SK-N-SH treated with all-trans-retinoic acid at 6 μM for 48 hours (cell line): Measurements from ENCODE around the gene PUM2.

Experiments used
- ATAC-seq: fragments of 200-7000 bp; cut with Tn5 transposase; 3 replicates; pipeline ENCODE4 v1.9.1; 2020; ENCODE audit warnings: mild to moderate bottlenecking, moderate library complexity
- ARNTL ChIP-seq: fragments of 450-650 bp; formaldehyde crosslinking; IDR thresholded peaks from 2 replicates; pipeline ENCODE4 v1.5.0; 2020; ENCODE audit warnings: low read depth, mild to moderate bottlenecking, moderate library complexity, borderline replicate concordance
- BACH2 ChIP-seq: fragments of 250-450 bp; sonication (Bioruptor Pico); IDR thresholded peaks from 2 replicates; pipeline ENCODE4 v1.9.0; 2021; ENCODE audit warnings: mild to moderate bottlenecking, borderline replicate concordance
- CREB5 ChIP-seq: fragments of 250-450 bp; sonication (Bioruptor Pico); IDR thresholded peaks from 2 replicates; pipeline ENCODE4 v1.5.1; 2020; ENCODE audit warnings: low read depth, mild to moderate bottlenecking, moderate library complexity
- CSDC2 ChIP-seq: fragments of 250-450 bp; sonication (Bioruptor Pico); IDR thresholded peaks from 2 replicates; pipeline ENCODE4 v1.5.0; 2020; ENCODE audit warnings: mild to moderate bottlenecking, moderate library complexity
- CSRNP3 ChIP-seq: fragments of 250-450 bp; sonication (Bioruptor Pico); IDR thresholded peaks from 2 replicates; pipeline ENCODE4 v1.5.1; 2021; ENCODE audit warnings: mild to moderate bottlenecking, moderate library complexity
- ESRRG ChIP-seq: fragments of 250-450 bp; sonication (Bioruptor Pico); IDR thresholded peaks from 2 replicates; pipeline ENCODE4 v1.6.1; 2021; ENCODE audit warnings: mild to moderate bottlenecking
- GLIS3 ChIP-seq: fragments of 250-450 bp; sonication (Bioruptor Pico); IDR thresholded peaks from 2 replicates; pipeline ENCODE4 v1.5.0; 2020; ENCODE audit warnings: mild to moderate bottlenecking, moderate library complexity
- OSR1 ChIP-seq: fragments of 250-450 bp; sonication (Bioruptor Pico); IDR thresholded peaks from 2 replicates; pipeline ENCODE4 v1.8.0; 2022; ENCODE audit warnings: moderate library complexity, mild to moderate bottlenecking, inconsistent platforms
- PATZ1 ChIP-seq: fragments of 250-450 bp; sonication (Bioruptor Pico); IDR thresholded peaks from 2 replicates; pipeline ENCODE4 v1.8.0; 2020; ENCODE audit warnings: mild to moderate bottlenecking, moderate library complexity, borderline replicate concordance
- POU6F1 ChIP-seq: fragments of 250-450 bp; sonication (Bioruptor Pico); IDR thresholded peaks from 2 replicates; pipeline ENCODE4 v1.8.0; 2021; ENCODE audit warnings: low read depth, mild to moderate bottlenecking, moderate library complexity, borderline replicate concordance
- PPARA ChIP-seq: fragments of 250-450 bp; sonication (Bioruptor Pico); IDR thresholded peaks from 2 replicates; pipeline ENCODE4 v1.5.0; 2020; ENCODE audit warnings: mild to moderate bottlenecking, borderline replicate concordance
- RARB ChIP-seq: fragments of 250-450 bp; sonication (Bioruptor Pico); IDR thresholded peaks from 2 replicates; pipeline ENCODE4 v1.8.0; 2021; ENCODE audit warnings: mild to moderate bottlenecking, moderate library complexity
- SNAI2 ChIP-seq: fragments of 250-450 bp; sonication (Bioruptor Pico); IDR thresholded peaks from 2 replicates; pipeline ENCODE4 v1.5.0; 2020; ENCODE audit warnings: mild to moderate bottlenecking, moderate library complexity
- TCF4 ChIP-seq: fragments of 250-450 bp; sonication (Bioruptor Pico); IDR thresholded peaks from 2 replicates; pipeline ENCODE4 v1.8.0; 2021; ENCODE audit warnings: mild to moderate bottlenecking, moderate library complexity, borderline replicate concordance
- TSHZ2 ChIP-seq: fragments of 250-450 bp; sonication (Bioruptor Pico); IDR thresholded peaks from 2 replicates; pipeline ENCODE4 v1.5.0; 2020; ENCODE audit warnings: mild to moderate bottlenecking, moderate library complexity
- ZC3H10 ChIP-seq: fragments of 250-450 bp; sonication (Bioruptor Pico); IDR thresholded peaks from 2 replicates; pipeline ENCODE4 v1.5.1; 2021; ENCODE audit warnings: mild to moderate bottlenecking, moderate library complexity
- ZFP3 ChIP-seq: fragments of 250-450 bp; sonication (Bioruptor Pico); IDR thresholded peaks from 2 replicates; pipeline ENCODE4 v1.5.0; 2020; ENCODE audit warnings: mild to moderate bottlenecking, moderate library complexity
- ZNF565 ChIP-seq: fragments of 450-650 bp; formaldehyde crosslinking; conservative IDR thresholded peaks from 2 replicates; pipeline ENCODE4 v1.5.0; 2020; ENCODE audit warnings: low read depth, mild to moderate bottlenecking, moderate library complexity
- ZNF70 ChIP-seq: fragments of 450-650 bp; formaldehyde crosslinking; IDR thresholded peaks from 2 replicates; pipeline ENCODE4 v1.5.0; 2020; ENCODE audit warnings: mild to moderate bottlenecking, moderate library complexity
- ZNF8 ChIP-seq: fragments of 450-650 bp; formaldehyde crosslinking; IDR thresholded peaks from 2 replicates; pipeline ENCODE4 v1.5.0; 2020; ENCODE audit warnings: mild to moderate bottlenecking, moderate library complexity

Gene PUM2

GRCh38 chr2:20355131-20355530 is 4.5 kb upstream of the PUM2 start (continued):
- no peak for TF ChIP-seq POU6F1 (CRISPR knock-in tag)
- no peak for TF ChIP-seq CREB5
- TF ChIP-seq ZFP3 (CRISPR knock-in tag), result no peak
- no peak for TF ChIP-seq ZC3H10 (CRISPR knock-in tag)
- TF ChIP-seq ZNF565, result no peak
- no peak for TF ChIP-seq ESRRG (CRISPR knock-in tag)
- TF ChIP-seq GLIS3, result no peak

- no peak for ATAC-seq
- no peak for TF ChIP-seq OSR1 (CRISPR knock-in tag)
- TF ChIP-seq ESRRG (CRISPR knock-in tag), result no peak
- no peak for TF ChIP-seq ZC3H10 (CRISPR knock-in tag)
- no peak for TF ChIP-seq TSHZ2 (CRISPR knock-in tag)
- no peak for TF ChIP-seq RARB
- TF ChIP-seq ZFP3 (CRISPR knock-in tag), result no peak
- no peak for TF ChIP-seq CREB5
- TF ChIP-seq BACH2 (CRISPR knock-in tag), result no peak
- no peak for TF ChIP-seq ARNTL (CRISPR knock-in tag)
- TF ChIP-seq PPARA, result no peak
- TF ChIP-seq CSRNP3, result no peak
- no peak for TF ChIP-seq ZNF565
- TF ChIP-seq TCF4, result no peak
- no peak for TF ChIP-seq GLIS3
- TF ChIP-seq ZNF8 (CRISPR knock-in tag), result no peak
- no peak for TF ChIP-seq CSDC2 (CRISPR knock-in tag)
- TF ChIP-seq SNAI2, result no peak
Observed at GRCh38 chr2:20353241-20353992, 2.8 kb upstream of the PUM2 start.

- TF ChIP-seq CSRNP3 (no peak), GLIS3 (no peak), SNAI2 (no peak), ZNF70 (no peak), TCF4 (no peak), PATZ1 (CRISPR knock-in tag) (no peak), OSR1 (CRISPR knock-in tag) (no peak), ARNTL (CRISPR knock-in tag) (no peak)
- no peak for ATAC-seq
Observed at GRCh38 chr2:20352581-20353216, 2.1 kb upstream of the PUM2 start.
